Measurements from ENCODE around the gene PADI1. TPM values are rescaled to one million over a fixed set of nuclear protein-coding genes. Genes with fewer than 3 reads are reported as not detected.

The PADI1 gene
- total RNA-seq, 1 experiment from 2014 or later: 0.37 TPM

- RAD21 ChIA-PET (ENCODE audit: low non-redundant PET in 1 of 2, low total read pairs in 2 of 2, uncharacterized antibody in 2 of 2, unreplicated experiment in 2 of 2): no interaction called here
- Histone ChIP-seq H3K27me3 (ENCODE audit: insufficient read depth, low read length) (no peaks in the 10 kb centered on the region), H4K20me1 (ENCODE audit: insufficient read depth) (no peaks in the 10 kb centered on the region), H2AFZ (ENCODE audit: low read depth, low read length, poor library complexity, severe bottlenecking) (no peak overlapping the region), H3K9me2 (ENCODE audit: insufficient read depth) (no peaks in the 10 kb centered on the region), H3K27ac (ENCODE audit: low read depth, low read length) (no peak overlapping the region), H3K36me3 (ENCODE audit: control insufficient read depth in 1 of 2, insufficient read depth in 2 of 2, low read length in 2 of 2) (no peaks in the 10 kb centered on the region), H3K79me2 (ENCODE audit: insufficient read depth, low read length) (no peaks in the 10 kb centered on the region), H3K4me2 (ENCODE audit: low read length) (no peak overlapping the region), H3K4me3 (replicated peaks in 1 of 2; ENCODE audit: low read depth in 1 of 2, low read length in 2 of 2) (no peak overlapping the region), H3K4me1 (ENCODE audit: control insufficient read depth in 1 of 2, insufficient read depth in 2 of 2, low read length in 2 of 2) (peaks cover 16 to 30% of the 10 kb centered on the region in 2 experiments), H3K9ac (ENCODE audit: low read length) (no peak overlapping the region), H3K9me3 (ENCODE audit: control insufficient read depth in 1 of 2, insufficient read depth in 1 of 2, low read depth in 1 of 2, low read length in 2 of 2) (no peaks in the 10 kb centered on the region; a peak in 1 of 4 replicates)
- POLR2A ChIA-PET: no interaction called here
- TF ChIP-seq ZBTB33 (IDR thresholded peaks at IDR 0.05; ENCODE audit: extremely low read depth, insufficient replicate concordance, low read length) (no peak), JUND (IDR thresholded peaks at IDR 0.05) (no peak), EZH2phosphoT487 (IDR thresholded peaks at IDR 0.05; ENCODE audit: borderline replicate concordance) (no peak), CTCF (IDR thresholded peaks at IDR 0.05 in 2 of 3, conservative IDR thresholded peaks at IDR 0.05 in 1 of 3; ENCODE audit: borderline replicate concordance in 1 of 3, insufficient read depth in 1 of 3, low read depth in 2 of 3, low read length in 2 of 3) (no peak), POLR2AphosphoS5 (IDR thresholded peaks at IDR 0.05; ENCODE audit: low read depth, low read length) (no peak), ZNF274 (IDR thresholded peaks at IDR 0.05; ENCODE audit: low read depth, low read length) (no peak), EZH2 (IDR thresholded peaks at IDR 0.05) (no peak), POLR2A (IDR thresholded peaks at IDR 0.05; ENCODE audit: borderline replicate concordance, extremely low read depth, insufficient read depth, insufficient read length) (no peak), MAX (IDR thresholded peaks at IDR 0.05) (no peak)
- no TSS peak for BruUV-seq (replicated peaks)
- CTCF ChIA-PET: no interaction called here
- no peak for ATAC-seq
- intact Hi-C loops (cut with micrococcal nuclease): no loop called here
- DNase-seq (ENCODE audit: low read depth, low spot score): no peak
Measured at GRCh38 chr1:17192394-17193221, 12.3 kb upstream of the PADI1 start.
